GM12891 (cell line): ENCODE results near the gene ADM5.
A peak's percentile ranks its signal among the peaks of the same experiment; 100 is the strongest.

Source experiments
- DNase-seq: peaks from one replicate; pipeline ENCODE4 v3.0.0; 2011; ENCODE audit warnings: low spot score; ENCODE audit not compliant: insufficient read length
- FAIRE-seq: peaks from 2 replicates; lab custom pipeline; 2011; peaks lifted over from hg19 to GRCh38; lab: Jason Lieb, UNC
- PAX5 ChIP-seq: IDR thresholded peaks from 2 replicates; pipeline ENCODE4 v1.6.1; 2011; ENCODE audit warnings: low read length, moderate library complexity, mild to moderate bottlenecking; ENCODE audit not compliant: insufficient read depth, severe bottlenecking
- POLR2A ChIP-seq: IDR thresholded peaks from 2 replicates; pipeline ENCODE4 v1.6.1; 2011; ENCODE audit warnings: low read depth, low read length, control low read depth
- POLR2AphosphoS5 ChIP-seq: IDR thresholded peaks from 2 replicates; pipeline ENCODE4 v1.6.1; 2011; ENCODE audit warnings: low read depth, low read length, control low read depth
- POU2F2 ChIP-seq: IDR thresholded peaks from 2 replicates; pipeline ENCODE4 v1.6.1; 2011; ENCODE audit warnings: low read depth, mild to moderate bottlenecking, control low read depth, low read length, moderate library complexity
- SPI1 ChIP-seq: IDR thresholded peaks from 2 replicates; pipeline ENCODE4 v1.6.1; 2011; ENCODE audit warnings: low read depth, low read length, control low read depth
- TAF1 ChIP-seq: IDR thresholded peaks from 2 replicates; pipeline ENCODE4 v1.6.1; 2011; ENCODE audit warnings: low read depth, low read length, control low read depth

The ADM5 gene

DNA sequence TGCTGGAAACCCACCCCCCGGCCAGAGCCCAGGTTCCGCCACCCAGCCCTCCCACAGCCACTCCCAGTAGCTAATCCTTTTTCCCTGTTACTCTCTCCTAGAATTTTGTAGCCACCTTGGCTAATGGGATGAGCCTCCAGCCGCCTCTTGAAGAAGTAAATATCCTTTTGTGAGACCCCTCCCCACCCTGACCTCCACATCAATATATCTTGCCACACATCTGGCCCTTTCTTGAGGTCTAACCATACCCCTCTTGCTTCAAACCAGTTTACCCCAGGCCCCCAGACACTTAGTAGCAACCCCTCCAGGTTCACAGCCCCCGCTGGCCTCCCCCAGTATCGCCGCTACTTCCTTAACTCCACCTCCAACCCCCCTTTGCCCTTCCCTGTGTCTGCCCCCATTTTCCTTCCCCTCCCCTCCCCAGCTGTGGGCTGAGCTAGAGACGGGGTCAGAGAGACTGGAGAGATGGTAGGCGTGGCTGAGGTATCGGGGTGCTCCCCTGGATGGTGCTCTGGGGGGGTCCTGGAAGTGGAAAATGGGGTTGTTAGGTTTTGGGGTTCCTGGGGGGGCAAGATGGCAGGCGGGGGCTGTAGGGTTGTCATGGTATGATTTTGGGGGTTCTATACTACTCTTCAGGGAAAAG is 9.5 kb upstream of the ADM5 start:
- FAIRE-seq (no peak), DNase-seq (no peak)
- TF ChIP-seq TAF1, result no peak
- TF ChIP-seq POLR2A, result no peak
- no peak for TF ChIP-seq POU2F2
- TF ChIP-seq SPI1, result no peak
- no peak for TF ChIP-seq PAX5
- TF ChIP-seq POLR2AphosphoS5, result no peak

DNA sequence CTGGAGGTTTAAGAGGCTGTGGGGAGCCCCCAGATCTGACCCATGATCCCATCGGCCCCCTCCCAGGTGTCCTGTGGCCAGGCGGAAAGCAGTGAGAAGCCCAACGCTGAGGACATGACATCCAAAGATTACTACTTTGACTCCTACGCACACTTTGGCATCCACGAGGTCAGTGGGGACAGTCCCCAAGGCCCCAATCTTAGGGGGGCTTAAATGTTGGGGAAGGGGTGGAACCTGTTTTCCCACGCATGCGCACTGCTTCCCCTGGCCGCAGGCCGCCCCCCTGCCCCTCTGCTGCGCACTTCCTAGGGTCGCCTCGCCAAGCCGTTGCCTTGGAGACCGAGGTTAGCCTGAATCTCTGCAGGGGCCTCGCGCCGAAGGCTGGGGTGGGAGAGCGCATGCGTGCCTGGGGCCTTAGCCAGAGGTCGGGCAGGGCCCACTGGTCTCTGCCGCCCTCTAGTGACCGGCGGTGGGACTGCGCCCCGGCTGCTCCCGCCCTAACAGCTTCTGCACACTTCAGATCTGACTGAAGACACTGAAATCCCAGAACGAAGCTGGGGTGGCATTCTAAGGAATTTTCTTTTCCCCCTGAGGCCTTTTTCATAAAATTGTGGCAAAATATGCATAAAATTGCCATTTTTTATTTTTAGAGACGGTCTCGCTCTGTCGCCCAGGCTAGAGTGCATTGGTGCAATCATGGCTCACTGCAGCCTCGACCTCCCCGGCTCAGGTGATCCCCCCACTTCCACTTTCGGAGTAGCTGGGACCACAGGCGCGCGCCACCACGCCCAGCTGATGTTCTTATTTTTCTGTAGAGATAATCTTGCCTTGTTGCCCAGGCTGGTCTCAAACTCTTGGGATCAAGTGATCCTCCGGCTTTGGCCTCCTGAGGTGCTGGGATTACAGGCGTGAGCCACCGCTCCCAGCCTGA is 8.7 kb upstream of the ADM5 start:
- DNase-seq (peak; percentile 90), FAIRE-seq (peak; percentile 96)
- TF ChIP-seq POLR2A (no peak), POU2F2 (no peak), SPI1 (no peak), PAX5 (no peak), POLR2AphosphoS5 (no peak), TAF1 (no peak)

DNA sequence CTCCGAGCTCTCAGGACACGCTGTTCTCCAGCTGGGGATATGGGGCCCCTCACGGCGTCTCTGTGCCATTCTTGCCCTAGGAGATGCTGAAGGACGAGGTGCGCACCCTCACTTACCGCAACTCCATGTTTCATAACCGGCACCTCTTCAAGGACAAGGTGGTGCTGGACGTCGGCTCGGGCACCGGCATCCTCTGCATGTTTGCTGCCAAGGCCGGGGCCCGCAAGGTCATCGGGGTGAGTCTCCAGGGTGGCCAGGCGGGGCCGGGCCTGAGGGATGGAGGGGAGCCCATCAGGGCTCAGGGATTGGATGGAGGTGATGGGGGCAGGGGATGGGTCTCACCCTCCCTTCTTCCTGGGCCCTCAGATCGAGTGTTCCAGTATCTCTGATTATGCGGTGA is 7.6 kb upstream of the ADM5 start:
- TF ChIP-seq PAX5 (no peak), POU2F2 (no peak), POLR2AphosphoS5 (no peak), POLR2A (no peak), TAF1 (no peak), SPI1 (no peak)
- no peak for FAIRE-seq
- DNase-seq, result no peak

DNA sequence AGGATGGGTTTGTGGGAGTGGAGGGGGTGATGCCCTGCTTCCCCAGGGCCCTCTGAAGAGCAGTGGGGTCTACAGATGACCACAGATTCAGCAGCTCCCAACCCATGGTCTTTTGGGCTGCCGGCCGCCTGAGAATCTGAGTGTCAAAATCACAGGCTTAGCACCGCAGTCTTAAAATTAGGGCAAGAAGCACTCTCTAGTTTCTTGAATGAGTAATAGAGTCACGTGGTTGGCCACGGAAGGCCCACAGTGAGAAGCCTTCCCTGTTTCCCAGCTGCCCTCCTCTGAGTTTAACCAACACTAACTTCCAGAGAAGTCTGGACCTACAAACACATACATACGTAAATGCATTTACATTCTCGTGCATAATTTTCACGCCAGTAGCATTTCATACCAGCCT is 7.1 kb upstream of the ADM5 start:
- DNase-seq (no peak), FAIRE-seq (no peak)
- TF ChIP-seq PAX5, result no peak
- no peak for TF ChIP-seq TAF1

DNA sequence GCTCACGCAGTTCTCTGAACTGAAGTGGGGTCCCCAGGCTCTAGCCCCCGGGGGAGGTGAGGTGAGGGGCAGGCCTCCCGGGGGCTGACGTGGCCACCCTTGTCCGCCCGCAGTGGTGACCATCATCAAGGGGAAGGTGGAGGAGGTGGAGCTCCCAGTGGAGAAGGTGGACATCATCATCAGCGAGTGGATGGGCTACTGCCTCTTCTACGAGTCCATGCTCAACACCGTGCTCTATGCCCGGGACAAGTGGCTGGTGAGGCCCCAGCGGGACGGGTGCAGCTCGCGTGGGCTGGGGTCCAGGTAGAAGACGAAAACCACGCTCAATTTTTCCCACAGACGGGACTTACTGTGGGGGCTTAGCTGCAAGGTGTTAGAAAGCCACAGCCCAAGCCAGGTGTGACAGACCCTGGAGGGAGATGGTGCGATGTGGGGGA is 5.6 kb upstream of the ADM5 start:
- TF ChIP-seq POU2F2 (0 out of 2 replicates have a peak, but pooled peaks have one; percentile 39), PAX5 (no peak), SPI1 (no peak), TAF1 (no peak), POLR2A (no peak), POLR2AphosphoS5 (peak; percentile 29; the same call in 1 of the 2 replicates)
- FAIRE-seq (no peak), DNase-seq (no peak)

DNA sequence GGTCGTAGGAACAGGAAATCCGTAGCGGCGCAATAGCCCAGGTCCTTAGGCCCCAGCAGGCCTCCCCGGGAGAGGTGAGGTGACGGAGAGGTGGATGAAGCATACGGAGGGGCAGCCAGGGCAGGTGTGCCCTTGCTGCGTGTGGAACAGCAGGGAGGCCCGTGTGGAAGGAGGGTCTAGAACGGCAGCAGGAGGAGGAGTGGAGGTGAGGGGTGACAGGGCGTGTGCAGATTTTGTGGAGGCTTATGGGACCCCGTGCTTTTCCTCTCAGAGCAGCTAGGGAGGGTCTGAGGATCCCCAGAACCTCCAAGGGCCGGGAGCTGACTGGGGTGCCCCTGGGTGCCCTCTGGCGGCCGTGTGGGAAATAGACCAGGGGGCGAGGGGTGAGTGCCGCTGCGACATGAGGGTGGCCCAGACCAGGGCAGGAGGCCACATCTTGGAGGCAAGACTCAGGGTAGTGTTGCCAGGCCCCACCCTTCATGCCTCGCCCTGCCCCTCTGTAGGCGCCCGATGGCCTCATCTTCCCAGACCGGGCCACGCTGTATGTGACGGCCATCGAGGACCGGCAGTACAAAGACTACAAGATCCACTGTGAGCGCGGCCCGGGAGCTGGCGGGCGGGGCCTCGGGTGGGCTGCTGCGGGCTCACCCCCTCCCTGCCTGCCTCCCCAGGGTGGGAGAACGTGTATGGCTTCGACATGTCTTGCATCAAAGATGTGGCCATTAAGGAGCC is 5.0 kb upstream of the ADM5 start:
- TF ChIP-seq POLR2AphosphoS5 (peak; percentile 66; the same call in 1 of the 2 replicates), POLR2A (peak; percentile 66), TAF1 (no peak)
- DNase-seq (no peak), FAIRE-seq (peak; percentile 67)

DNA sequence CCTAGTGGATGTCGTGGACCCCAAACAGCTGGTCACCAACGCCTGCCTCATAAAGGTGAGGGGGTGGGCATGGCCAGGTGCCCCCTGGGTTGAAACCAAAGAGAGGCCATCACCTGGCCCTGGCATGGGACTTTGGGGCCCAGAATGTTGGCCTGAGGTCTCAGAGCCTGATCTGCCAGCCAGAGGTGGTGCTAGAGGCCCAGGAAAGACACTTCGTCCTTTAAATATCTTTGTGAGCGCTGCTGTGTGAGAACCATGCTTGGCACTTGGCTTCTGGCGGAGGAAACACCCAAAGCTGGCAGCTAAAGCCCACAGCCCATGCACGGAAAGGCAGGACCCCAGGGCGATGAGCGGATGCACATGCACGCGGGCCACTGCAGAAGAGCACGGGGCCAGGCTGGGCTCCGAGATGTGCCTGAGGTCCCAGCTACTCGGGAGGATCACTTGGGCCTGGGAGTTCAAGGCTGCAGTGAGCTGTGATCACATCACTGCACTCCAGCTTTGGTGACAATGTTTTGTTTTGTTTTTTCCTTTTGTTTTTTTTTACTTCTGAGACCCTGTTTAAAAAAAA is 4.3 kb upstream of the ADM5 start:
- TF ChIP-seq PAX5, result no peak
- TF ChIP-seq SPI1, result no peak
- TF ChIP-seq POLR2AphosphoS5, result peak; percentile 26; the same call in 1 of the 2 replicates
- no peak for TF ChIP-seq POU2F2
- no peak for TF ChIP-seq TAF1
- DNase-seq (no peak), FAIRE-seq (no peak)

DNA sequence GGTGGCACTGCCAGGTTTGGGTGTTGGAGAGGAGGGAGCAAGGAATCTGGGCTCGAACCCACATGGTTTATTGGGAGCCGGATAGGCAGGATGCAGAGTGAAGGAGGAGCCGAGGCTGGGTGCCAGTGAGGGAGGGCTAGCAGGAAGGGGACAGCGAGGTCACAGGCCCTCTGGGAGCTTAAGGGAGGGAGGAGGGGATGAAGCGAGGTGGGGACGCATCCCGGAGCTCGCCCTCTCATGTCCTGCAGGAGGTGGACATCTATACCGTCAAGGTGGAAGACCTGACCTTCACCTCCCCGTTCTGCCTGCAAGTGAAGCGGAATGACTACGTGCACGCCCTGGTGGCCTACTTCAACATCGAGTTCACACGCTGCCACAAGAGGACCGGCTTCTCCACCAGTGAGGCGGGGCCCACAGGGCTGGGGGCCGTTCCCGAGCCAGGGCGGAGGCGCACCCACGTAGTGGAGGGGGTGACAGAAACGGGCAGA is 3.5 kb upstream of the ADM5 start:
- FAIRE-seq, result no peak
- TF ChIP-seq SPI1 (no peak), POLR2AphosphoS5 (peak; percentile 70), POU2F2 (no peak), POLR2A (peak; percentile 17; the same call in 1 of the 2 replicates), PAX5 (no peak), TAF1 (no peak)

DNA sequence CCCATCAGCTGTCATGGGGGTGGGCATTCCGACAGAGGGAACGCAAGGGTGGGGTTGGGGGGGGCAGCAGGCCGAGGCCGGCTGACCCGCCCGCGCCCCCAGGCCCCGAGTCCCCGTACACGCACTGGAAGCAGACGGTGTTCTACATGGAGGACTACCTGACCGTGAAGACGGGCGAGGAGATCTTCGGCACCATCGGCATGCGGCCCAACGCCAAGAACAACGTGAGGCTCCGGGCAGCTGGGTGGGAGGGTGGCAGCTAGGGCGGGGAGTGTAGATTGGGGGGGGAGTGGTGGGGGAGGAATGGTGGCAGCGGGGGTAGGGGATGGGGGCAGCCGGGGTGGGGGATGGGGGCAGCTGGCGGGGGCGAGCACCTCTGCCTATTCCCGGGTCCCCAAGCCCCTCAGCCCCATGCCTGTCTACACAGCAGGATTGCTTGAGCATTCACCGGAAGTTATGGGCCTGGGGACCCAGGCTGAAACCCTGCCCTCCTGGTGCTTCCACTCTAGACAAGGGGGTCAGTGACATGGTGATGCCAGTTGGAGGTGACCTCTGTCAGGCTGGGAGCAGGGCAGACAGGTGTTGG is 2.8 kb upstream of the ADM5 start:
- DNase-seq, result no peak
- TF ChIP-seq PAX5 (no peak), POLR2AphosphoS5 (no peak), POU2F2 (no peak), TAF1 (no peak), SPI1 (no peak), POLR2A (no peak)
- FAIRE-seq, result no peak

More for the DNA sequence above, 3.5 kb upstream of the ADM5 start:
- DNase-seq, result no peak
